ENCODE data around the gene PSMD11.

DNA sequence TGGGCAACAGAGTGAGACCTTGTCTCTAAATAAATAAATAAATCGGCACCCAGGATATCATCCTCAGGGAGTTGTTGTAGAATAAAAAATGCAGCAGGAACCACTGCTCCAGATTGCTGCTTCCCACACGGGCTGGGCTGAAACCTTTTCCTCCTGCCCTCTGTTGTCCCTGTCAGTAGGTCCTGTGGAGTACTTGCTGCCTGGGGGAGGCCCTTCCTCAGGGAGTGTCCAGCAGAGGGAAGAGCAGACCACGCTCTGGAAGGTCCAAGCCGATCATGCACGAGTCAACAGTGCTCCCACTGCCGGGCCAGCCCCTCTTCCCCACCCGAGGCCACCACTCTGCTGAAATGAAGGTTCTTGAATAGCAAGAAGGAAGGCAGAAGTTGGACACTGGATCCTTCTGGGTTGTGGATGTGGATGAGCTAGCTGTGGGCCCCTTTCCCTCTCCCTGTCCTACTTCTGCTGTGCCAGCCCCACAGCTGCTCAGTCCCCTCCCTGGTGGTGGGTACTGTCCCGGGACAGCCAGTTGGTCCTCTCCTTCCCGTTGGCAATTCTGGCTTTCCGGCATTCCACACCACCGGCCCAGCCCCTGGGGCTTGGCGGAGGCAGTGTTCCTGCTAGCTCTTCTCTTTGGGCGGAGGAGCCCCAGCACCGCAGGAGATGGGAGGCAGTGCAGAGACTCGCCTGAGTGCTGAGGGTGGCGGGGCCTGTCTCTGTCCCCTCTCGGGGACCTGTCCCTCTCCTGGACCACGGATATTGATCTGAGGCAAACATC is 53.3 kb downstream of the PSMD11 start:
- TF ChIP-seq, protein P1, sequence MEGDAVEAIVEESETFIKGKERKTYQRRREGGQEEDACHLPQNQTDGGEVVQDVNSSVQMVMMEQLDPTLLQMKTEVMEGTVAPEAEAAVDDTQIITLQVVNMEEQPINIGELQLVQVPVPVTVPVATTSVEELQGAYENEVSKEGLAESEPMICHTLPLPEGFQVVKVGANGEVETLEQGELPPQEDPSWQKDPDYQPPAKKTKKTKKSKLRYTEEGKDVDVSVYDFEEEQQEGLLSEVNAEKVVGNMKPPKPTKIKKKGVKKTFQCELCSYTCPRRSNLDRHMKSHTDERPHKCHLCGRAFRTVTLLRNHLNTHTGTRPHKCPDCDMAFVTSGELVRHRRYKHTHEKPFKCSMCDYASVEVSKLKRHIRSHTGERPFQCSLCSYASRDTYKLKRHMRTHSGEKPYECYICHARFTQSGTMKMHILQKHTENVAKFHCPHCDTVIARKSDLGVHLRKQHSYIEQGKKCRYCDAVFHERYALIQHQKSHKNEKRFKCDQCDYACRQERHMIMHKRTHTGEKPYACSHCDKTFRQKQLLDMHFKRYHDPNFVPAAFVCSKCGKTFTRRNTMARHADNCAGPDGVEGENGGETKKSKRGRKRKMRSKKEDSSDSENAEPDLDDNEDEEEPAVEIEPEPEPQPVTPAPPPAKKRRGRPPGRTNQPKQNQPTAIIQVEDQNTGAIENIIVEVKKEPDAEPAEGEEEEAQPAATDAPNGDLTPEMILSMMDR (optimal IDR thresholded peaks at IDR 0.05 in 1 of 3, IDR thresholded peaks at IDR 0.05 in 1 of 3, conservative IDR thresholded peaks at IDR 0.05 in 1 of 3; ENCODE audit: extremely low read depth in 1 of 3, insufficient read depth in 2 of 3, low read length in 3 of 3): peak in 1 of 3 experiments; percentile 62
- no peak for TF ChIP-seq EZH2 (IDR thresholded peaks at IDR 0.05; ENCODE audit: low read length)
